ENCODE measurements around the gene CTDSPL. TPM values are rescaled to one million over a fixed set of nuclear protein-coding genes. Genes with fewer than 3 reads are reported as not detected.

Gene CTDSPL
- total and polyA plus RNA-seq, 2 of the 13 experiments (the other 11 are each of a cell fraction or from before 2014, with no cell fraction given), result 26.1 to 142 TPM

DNA sequence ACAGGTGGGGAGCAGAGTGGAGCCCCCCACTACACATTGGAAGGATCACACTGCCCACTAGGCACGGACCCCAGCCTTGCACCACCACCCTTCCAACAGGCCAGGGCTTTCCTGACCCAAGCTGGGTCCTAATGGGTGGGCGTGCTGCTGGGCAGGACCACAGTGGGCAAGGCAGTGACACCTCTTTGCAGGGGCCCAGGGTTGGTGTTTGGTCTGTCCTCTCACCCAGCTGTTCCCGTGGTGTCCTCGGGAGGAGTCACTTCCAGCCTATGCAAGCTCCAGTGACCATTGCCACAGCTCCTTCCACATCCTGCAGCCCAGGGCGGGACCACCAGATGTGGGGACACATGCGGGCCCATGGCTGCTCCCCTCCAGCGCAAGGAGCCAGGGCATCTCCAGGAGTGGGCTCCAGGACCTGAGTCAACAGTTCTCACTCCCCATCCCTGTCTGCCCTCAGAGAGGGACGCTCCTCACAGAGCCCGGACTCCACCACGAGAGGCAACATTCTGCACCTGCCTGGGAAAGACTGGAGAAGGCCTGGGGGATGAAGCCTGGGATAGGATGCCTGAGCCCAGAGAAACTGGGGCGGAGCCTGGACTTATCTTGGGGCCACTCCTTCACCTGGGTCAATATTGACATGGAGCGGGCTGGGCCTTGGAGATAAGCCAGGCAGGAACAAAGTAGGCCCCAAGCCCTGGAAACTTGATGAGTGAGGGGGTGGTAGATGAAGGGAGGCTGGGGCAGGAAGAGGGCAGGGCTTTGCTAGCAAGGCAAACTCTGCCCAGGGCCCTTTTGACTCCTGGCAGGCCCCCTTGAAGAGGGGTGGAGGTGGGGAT lies 125.0 kb downstream of the CTDSPL start (continued):
- TF ChIP-seq, protein P1, sequence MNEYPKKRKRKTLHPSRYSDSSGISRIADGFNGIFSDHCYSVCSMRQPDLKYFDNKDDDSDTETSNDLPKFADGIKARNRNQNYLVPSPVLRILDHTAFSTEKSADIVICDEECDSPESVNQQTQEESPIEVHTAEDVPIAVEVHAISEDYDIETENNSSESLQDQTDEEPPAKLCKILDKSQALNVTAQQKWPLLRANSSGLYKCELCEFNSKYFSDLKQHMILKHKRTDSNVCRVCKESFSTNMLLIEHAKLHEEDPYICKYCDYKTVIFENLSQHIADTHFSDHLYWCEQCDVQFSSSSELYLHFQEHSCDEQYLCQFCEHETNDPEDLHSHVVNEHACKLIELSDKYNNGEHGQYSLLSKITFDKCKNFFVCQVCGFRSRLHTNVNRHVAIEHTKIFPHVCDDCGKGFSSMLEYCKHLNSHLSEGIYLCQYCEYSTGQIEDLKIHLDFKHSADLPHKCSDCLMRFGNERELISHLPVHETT (CRISPR knock-in tag; conservative IDR thresholded peaks at IDR 0.05), result no peak
- peak; percentile 46; the same call in 1 of the 2 replicates for TF ChIP-seq ZC3H13 (CRISPR knock-in tag; IDR thresholded peaks at IDR 0.05)
- TF ChIP-seq FIP1L1 (IDR thresholded peaks at IDR 0.05; ENCODE audit: borderline replicate concordance, insufficient read depth, low read depth, low read length), result no peak
- no peak for TF ChIP-seq IKZF1 (IDR thresholded peaks at IDR 0.05)
- TF ChIP-seq ZNF431 (CRISPR knock-in tag; IDR thresholded peaks at IDR 0.05; ENCODE audit: borderline replicate concordance, low read depth), result no peak
- TF ChIP-seq SAP130 (CRISPR knock-in tag; IDR thresholded peaks at IDR 0.05; ENCODE audit: low read depth), result peak; percentile 54
- no peak for TF ChIP-seq ZNF3 (CRISPR knock-in tag; IDR thresholded peaks at IDR 0.05)
- TF ChIP-seq, protein P2, sequence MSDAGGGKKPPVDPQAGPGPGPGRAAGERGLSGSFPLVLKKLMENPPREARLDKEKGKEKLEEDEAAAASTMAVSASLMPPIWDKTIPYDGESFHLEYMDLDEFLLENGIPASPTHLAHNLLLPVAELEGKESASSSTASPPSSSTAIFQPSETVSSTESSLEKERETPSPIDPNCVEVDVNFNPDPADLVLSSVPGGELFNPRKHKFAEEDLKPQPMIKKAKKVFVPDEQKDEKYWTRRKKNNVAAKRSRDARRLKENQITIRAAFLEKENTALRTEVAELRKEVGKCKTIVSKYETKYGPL (CRISPR knock-in tag; IDR thresholded peaks at IDR 0.05), result no peak
- no peak for TF ChIP-seq NFYC (CRISPR knock-in tag; IDR thresholded peaks at IDR 0.05)
- TF ChIP-seq EHMT2 (IDR thresholded peaks at IDR 0.05; ENCODE audit: borderline replicate concordance, low read depth, low read length), result no peak
- no peak for TF ChIP-seq NFATC3 (CRISPR knock-in tag; IDR thresholded peaks at IDR 0.05)
- no peak for TF ChIP-seq ZNF670 (CRISPR knock-in tag; IDR thresholded peaks at IDR 0.05; ENCODE audit: borderline replicate concordance)
- no peak for TF ChIP-seq ARNT2 (CRISPR knock-in tag; IDR thresholded peaks at IDR 0.05; ENCODE audit: low read depth)
- TF ChIP-seq EEA1 (CRISPR knock-in tag; IDR thresholded peaks at IDR 0.05; ENCODE audit: borderline replicate concordance), result no peak
- TF ChIP-seq MIER3 (CRISPR knock-in tag; IDR thresholded peaks at IDR 0.05; ENCODE audit: borderline replicate concordance), result no peak
- TF ChIP-seq MED1 (CRISPR knock-in tag; IDR thresholded peaks at IDR 0.05), result 0 out of 2 replicates have a peak, but pooled peaks have one; percentile 13
- TF ChIP-seq FOXA1 (IDR thresholded peaks at IDR 0.05), result no peak
- peak; percentile 97 for TF ChIP-seq FOXA1 (CRISPR knock-in tag; IDR thresholded peaks at IDR 0.05)
- TF ChIP-seq ZNF674 (CRISPR knock-in tag; IDR thresholded peaks at IDR 0.05; ENCODE audit: low read depth), result no peak
- TF ChIP-seq, protein P3, sequence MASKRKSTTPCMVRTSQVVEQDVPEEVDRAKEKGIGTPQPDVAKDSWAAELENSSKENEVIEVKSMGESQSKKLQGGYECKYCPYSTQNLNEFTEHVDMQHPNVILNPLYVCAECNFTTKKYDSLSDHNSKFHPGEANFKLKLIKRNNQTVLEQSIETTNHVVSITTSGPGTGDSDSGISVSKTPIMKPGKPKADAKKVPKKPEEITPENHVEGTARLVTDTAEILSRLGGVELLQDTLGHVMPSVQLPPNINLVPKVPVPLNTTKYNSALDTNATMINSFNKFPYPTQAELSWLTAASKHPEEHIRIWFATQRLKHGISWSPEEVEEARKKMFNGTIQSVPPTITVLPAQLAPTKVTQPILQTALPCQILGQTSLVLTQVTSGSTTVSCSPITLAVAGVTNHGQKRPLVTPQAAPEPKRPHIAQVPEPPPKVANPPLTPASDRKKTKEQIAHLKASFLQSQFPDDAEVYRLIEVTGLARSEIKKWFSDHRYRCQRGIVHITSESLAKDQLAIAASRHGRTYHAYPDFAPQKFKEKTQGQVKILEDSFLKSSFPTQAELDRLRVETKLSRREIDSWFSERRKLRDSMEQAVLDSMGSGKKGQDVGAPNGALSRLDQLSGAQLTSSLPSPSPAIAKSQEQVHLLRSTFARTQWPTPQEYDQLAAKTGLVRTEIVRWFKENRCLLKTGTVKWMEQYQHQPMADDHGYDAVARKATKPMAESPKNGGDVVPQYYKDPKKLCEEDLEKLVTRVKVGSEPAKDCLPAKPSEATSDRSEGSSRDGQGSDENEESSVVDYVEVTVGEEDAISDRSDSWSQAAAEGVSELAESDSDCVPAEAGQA (IDR thresholded peaks at IDR 0.05; ENCODE audit: low read depth), result no peak
- TF ChIP-seq, protein P3 (CRISPR knock-in tag; IDR thresholded peaks at IDR 0.05; ENCODE audit: borderline replicate concordance), result no peak
- TF ChIP-seq, protein P4, sequence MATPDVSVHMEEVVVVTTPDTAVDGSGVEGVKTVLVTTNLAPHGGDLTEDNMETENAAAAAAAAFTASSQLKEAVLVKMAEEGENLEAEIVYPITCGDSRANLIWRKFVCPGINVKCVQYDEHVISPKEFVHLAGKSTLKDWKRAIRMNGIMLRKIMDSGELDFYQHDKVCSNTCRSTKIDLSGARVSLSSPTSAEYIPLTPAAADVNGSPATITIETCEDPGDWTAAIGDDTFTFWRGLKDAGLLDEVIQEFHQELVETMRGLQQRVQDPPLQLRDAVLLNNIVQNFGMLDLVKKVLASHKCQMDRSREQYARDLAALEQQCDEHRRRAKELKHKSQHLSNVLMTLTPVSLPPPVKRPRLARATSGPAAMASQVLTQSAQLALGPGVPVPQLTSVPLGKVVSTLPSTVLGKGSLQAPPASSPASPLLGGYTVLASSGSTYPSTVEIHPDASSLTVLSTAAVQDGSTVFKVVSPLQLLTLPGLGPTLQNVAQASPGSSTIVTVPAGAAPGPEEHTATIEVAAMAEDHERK (CRISPR knock-in tag; IDR thresholded peaks at IDR 0.05; ENCODE audit: low read depth), result no peak

Data from HepG2 (cell line).